ENCODE data around the gene CAMKK1. TPM values are rescaled to one million over a fixed set of nuclear protein-coding genes. Genes with fewer than 3 reads are reported as not detected.

The CAMKK1 gene
- total RNA-seq, 2 experiments from 2014 or later, result 6.7 to 6.9 TPM

DNA sequence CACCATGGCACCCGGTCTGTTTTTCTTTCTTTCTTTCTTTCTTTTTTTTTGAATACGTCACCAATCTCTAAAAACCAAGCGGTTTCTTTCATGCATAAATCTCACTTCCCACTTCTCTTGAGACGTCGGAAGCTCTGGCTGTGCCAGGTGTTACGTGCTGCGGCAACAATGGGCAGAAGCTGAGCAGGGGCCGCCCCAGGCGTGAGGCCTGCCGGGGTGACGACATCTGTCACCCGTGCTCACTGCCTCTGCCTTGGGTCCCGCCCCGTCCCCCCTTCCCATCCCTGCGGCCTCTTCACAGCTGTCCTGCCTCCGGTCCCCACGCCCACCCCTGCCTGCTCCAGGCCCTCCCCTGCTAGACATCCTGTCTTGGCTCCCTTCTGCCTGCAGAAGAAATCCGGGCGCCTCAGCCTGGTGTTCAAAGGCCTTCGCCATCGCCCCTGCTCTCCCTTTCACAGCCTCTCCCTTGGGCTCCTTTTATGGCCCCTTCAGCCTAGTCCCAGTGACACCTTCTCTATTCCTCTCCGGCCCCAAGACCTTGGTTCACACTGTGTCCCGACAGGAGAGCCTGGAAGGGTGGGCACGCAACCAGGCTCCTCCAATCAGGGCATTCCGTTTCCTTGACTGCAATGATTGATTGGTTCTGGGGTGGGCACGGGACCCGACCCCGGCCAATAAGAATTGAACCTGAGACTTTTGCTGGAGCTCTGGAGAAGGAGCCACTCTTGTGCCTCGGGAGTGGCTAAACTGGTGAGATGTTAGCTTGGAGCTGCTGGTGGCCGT, 18.6 kb upstream of the CAMKK1 start:
- peak overlapping the region; percentile 91 for H3K27ac Mint-ChIP-seq

DNA sequence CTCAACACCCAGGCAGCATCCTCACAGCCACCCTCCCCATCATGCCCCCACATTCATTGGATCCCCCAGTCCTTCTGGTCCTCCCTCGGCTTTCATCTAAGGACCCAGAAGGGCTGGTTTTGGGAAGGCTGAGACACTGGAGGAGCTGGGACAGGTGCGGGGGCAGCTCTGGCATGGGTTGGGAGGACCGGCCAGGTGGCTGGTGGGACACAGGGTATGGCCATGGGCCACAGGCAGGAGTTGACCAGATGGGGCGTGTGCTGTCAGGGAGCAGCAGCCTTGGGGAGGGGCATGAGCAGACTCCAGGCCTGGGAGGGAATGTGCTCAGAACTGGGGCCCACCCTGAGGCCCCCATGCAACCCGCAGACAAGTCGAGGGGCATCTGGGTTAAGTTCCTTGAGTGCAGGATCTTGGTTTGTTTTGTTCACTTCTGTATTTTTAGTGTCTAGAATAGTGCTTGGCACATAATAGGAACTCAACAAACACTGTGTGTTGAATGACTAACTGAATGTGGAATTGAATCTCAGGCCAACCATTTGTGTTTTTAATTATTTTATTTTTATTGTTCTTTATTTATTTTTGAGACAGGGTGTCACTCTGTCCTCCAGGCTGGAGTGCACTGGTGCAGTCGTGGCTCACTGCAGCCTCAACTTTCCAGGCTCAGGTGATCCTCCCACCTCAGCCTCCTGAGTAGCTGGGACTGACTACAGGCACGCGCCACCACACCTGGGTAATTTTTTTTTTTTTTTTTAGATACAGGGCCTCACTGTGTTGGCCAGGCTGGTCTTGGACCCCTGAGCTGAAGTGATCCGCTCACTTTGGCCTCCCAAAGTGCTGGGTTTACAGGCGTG, 17.8 kb upstream of the CAMKK1 start:
- TF ChIP-seq, protein P1, sequence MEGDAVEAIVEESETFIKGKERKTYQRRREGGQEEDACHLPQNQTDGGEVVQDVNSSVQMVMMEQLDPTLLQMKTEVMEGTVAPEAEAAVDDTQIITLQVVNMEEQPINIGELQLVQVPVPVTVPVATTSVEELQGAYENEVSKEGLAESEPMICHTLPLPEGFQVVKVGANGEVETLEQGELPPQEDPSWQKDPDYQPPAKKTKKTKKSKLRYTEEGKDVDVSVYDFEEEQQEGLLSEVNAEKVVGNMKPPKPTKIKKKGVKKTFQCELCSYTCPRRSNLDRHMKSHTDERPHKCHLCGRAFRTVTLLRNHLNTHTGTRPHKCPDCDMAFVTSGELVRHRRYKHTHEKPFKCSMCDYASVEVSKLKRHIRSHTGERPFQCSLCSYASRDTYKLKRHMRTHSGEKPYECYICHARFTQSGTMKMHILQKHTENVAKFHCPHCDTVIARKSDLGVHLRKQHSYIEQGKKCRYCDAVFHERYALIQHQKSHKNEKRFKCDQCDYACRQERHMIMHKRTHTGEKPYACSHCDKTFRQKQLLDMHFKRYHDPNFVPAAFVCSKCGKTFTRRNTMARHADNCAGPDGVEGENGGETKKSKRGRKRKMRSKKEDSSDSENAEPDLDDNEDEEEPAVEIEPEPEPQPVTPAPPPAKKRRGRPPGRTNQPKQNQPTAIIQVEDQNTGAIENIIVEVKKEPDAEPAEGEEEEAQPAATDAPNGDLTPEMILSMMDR (IDR thresholded peaks at IDR 0.05), result no peak

More for the DNA sequence above, 18.6 kb upstream of the CAMKK1 start:
- H3K27me3 Mint-ChIP-seq, result no peaks in the 10 kb centered on the region
- ATAC-seq (peak; percentile 92), DNase-seq (peak; percentile 95)
- H3K4me1 Mint-ChIP-seq (ENCODE audit: low read depth), result peaks cover 50% of the 10 kb centered on the region
- no peaks in the 10 kb centered on the region for H3K9me3 Mint-ChIP-seq
- H3K4me3 Mint-ChIP-seq, result peak overlapping the region; percentile 62
- H3K36me3 Mint-ChIP-seq (ENCODE audit: low read depth), result no peaks in the 10 kb centered on the region
- TF ChIP-seq, protein P1 (IDR thresholded peaks at IDR 0.05), result no peak
- POLR2A ChIA-PET, result interaction anchor here (0.9 to 1.6 kb wide), 7 partner anchors 18 to 89 kb away, joined by 3 to 9 read pairs (median 3); partner anchors contain the start of genes ATP2A3 and CAMKK1
- CTCF ChIA-PET, result interaction anchor here (0.7 to 4.8 kb wide), 9 partner anchors 15 to 229 kb away, joined by 3 to 98 read pairs (median 7); partner anchors contain the start of gene NCBP3
- intact Hi-C loops (cut with micrococcal nuclease), result loop anchor here (5.0 kb wide), 1 partner anchor 96 kb away; no protein-coding TSS in a partner anchor

DNA sequence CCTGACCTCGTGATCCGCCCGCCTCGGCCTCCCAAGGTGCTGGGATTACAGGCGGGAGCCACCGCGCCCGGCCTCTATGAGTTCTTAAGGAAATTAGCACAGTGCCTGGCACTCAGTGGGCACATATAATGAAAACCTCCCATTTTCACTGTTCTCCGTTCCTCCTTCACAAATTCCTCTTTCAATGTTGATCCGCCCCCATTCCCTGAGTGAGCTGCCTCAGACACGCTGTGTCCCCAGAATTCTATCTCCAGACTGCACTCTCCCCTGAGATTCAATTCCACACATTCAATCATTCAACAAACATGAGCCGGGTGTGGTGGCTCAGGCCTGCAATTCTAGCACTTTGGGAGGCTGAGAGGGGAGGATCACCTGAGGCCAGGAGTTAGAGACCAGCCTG, 16.4 kb upstream of the CAMKK1 start:
- intact Hi-C loops (cut with micrococcal nuclease), result no loop called here
- Mint-ChIP-seq H3K4me3 (no peak overlapping the region), H3K27me3 (no peaks in the 10 kb centered on the region), H3K9me3 (no peaks in the 10 kb centered on the region), H3K36me3 (ENCODE audit: low read depth) (no peaks in the 10 kb centered on the region), H3K27ac (peak overlapping the region; percentile 62), H3K4me1 (ENCODE audit: low read depth) (peaks cover 30% of the 10 kb centered on the region)
- TF ChIP-seq, protein P1 (IDR thresholded peaks at IDR 0.05), result no peak
- DNase-seq (no peak), ATAC-seq (no peak)
- POLR2A ChIA-PET, result no interaction called here
- CTCF ChIA-PET, result no interaction called here

More for the DNA sequence above, 17.8 kb upstream of the CAMKK1 start:
- no peaks in the 10 kb centered on the region for H3K9me3 Mint-ChIP-seq
- ATAC-seq (no peak), DNase-seq (no peak)
- intact Hi-C loops (cut with micrococcal nuclease), result loop anchor here (5.0 kb wide), 1 partner anchor 97 kb away; no protein-coding TSS in a partner anchor
- CTCF ChIA-PET, result interaction anchor here (1.4 to 4.8 kb wide), 5 partner anchors 17 to 228 kb away, joined by 3 to 98 read pairs (median 20); partner anchors contain the start of gene NCBP3
- POLR2A ChIA-PET, result interaction anchor here (0.9 to 1.6 kb wide), 4 partner anchors 17 to 66 kb away, joined by 3 to 9 read pairs (median 3); partner anchors contain the start of genes ATP2A3 and CAMKK1
- no peaks in the 10 kb centered on the region for H3K27me3 Mint-ChIP-seq
- peaks cover 41% of the 10 kb centered on the region for H3K4me1 Mint-ChIP-seq (ENCODE audit: low read depth)
- peak overlapping the region; percentile 91 for H3K27ac Mint-ChIP-seq
- peak overlapping the region; percentile 62 for H3K4me3 Mint-ChIP-seq
- H3K36me3 Mint-ChIP-seq (ENCODE audit: low read depth), result no peaks in the 10 kb centered on the region

DNA sequence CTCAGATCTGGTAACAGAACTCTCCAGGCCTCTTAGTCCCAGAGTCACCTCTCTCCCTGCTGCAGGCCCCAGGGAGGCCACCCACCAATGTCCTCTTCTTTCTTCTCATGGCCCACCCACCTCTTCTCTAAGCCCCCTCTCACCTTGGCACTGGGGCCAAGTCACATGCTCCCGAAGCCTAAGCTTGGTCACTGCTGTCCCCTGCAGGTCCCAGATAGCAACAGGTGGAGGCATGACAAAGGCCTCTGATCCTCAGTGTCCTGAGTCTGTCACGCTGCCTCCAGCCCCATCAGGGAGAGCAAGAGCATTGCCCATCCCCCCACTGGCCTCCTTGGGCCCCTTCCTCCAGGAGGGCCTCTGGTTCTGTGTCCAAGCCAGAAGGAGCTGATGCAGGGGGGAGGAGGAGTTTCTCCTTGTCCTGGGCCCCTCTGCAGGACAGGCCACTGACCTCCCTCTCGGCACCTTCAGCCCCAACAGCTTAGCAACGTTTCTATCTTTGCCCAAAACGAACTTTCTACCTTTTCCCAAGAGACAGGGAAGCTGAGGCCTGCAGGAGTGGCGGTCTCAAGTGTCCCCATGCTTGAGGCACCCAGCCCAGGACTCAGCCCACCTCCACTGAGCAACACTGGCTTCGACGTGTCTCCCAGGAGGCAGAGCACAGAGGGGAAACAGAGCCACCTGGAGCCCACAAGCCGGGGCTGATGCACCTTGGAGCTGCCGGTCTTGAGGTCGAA, 14.8 kb upstream of the CAMKK1 start:
- CTCF ChIA-PET, result interaction anchor here (1.5 kb wide), 3 partner anchors 46 to 101 kb away, joined by 3 to 9 read pairs (median 6); no protein-coding TSS in a partner anchor
- ATAC-seq (no peak), DNase-seq (peak; percentile 28)
- intact Hi-C loops (cut with micrococcal nuclease), result no loop called here
- Mint-ChIP-seq H3K4me1 (ENCODE audit: low read depth) (peaks cover 21% of the 10 kb centered on the region), H3K36me3 (ENCODE audit: low read depth) (no peaks in the 10 kb centered on the region), H3K4me3 (no peak overlapping the region), H3K27ac (no peak overlapping the region), H3K9me3 (no peaks in the 10 kb centered on the region), H3K27me3 (no peaks in the 10 kb centered on the region)
- POLR2A ChIA-PET, result interaction anchor here (0.6 kb wide), 1 partner anchor 13 kb away, joined by 3 read pairs; no protein-coding TSS in a partner anchor
- TF ChIP-seq, protein P1 (IDR thresholded peaks at IDR 0.05), result peak; percentile 25

Data from activated CD8-positive, alpha-beta T cell treated with anti-CD3 and anti-CD28 coated beads for 36 hours (primary cell).